Nephron progenitor cell (in vitro differentiated cells): ENCODE measurements around the gene CREG2.

ENCODE experiments used
- DNase-seq: peaks from one replicate; pipeline ENCODE4 v3.0.0; 2021
- H3K27ac Mint-ChIP-seq: 2 replicates; pipeline ENCODE4 v1.8.0; 2021; ENCODE audit warnings: mild to moderate bottlenecking, moderate library complexity, mixed read lengths
- H3K27me3 Mint-ChIP-seq: 2 replicates; pipeline ENCODE4 v1.8.0; 2021; ENCODE audit warnings: mild to moderate bottlenecking, low read depth, mixed read lengths; ENCODE audit not compliant: poor library complexity
- H3K36me3 Mint-ChIP-seq: 2 replicates; pipeline ENCODE4 v1.8.0; 2021; ENCODE audit warnings: low read depth, mixed read lengths
- H3K4me1 Mint-ChIP-seq: 2 replicates; pipeline ENCODE4 v1.8.0; 2021; ENCODE audit warnings: mixed read lengths
- H3K4me3 Mint-ChIP-seq: 2 replicates; pipeline ENCODE4 v1.8.0; 2021; ENCODE audit warnings: mild to moderate bottlenecking, moderate library complexity, mixed read lengths
- H3K9me3 Mint-ChIP-seq: 2 replicates; pipeline ENCODE4 v1.8.0; 2021; ENCODE audit warnings: mild to moderate bottlenecking, moderate library complexity, mixed read lengths
- CTCF ChIP-seq: fragments of 200-600 bp; sonication (generic); IDR thresholded peaks from 2 replicates; pipeline ENCODE4 v1.5.0; 2021; ENCODE audit warnings: antibody characterized with exemption

Gene CREG2

GRCh38 chr2:101420623-101421022 lies 33.3 kb upstream of the CREG2 start:
- H3K27ac Mint-ChIP-seq = no peak overlapping the region

GRCh38 chr2:101419096-101419663 lies 31.9 kb upstream of the CREG2 start:
- Mint-ChIP-seq H3K27me3 (peaks cover 22% of the 10 kb centered on the region), H3K4me3 (no peak overlapping the region)

More at GRCh38 chr2:101420623-101421022, 33.3 kb upstream of the CREG2 start:
- no peaks in the 10 kb centered on the region for H3K36me3 Mint-ChIP-seq
- TF ChIP-seq CTCF = no peak
- no peak for DNase-seq
- peaks cover 15% of the 10 kb centered on the region for H3K27me3 Mint-ChIP-seq
- no peak overlapping the region for H3K4me3 Mint-ChIP-seq
- peaks cover 13% of the 10 kb centered on the region for H3K4me1 Mint-ChIP-seq
- H3K9me3 Mint-ChIP-seq = no peaks in the 10 kb centered on the region

GRCh38 chr2:101418460-101419095 lies 31.3 kb upstream of the CREG2 start:
- peaks cover 23% of the 10 kb centered on the region for H3K27me3 Mint-ChIP-seq
- no peaks in the 10 kb centered on the region for H3K36me3 Mint-ChIP-seq
- TF ChIP-seq CTCF = no peak
- no peak overlapping the region for H3K4me3 Mint-ChIP-seq
- peaks cover 8% of the 10 kb centered on the region for H3K9me3 Mint-ChIP-seq
- peaks cover 16% of the 10 kb centered on the region for H3K4me1 Mint-ChIP-seq
- DNase-seq = no peak
- H3K27ac Mint-ChIP-seq = no peak overlapping the region

More at GRCh38 chr2:101419096-101419663, 31.9 kb upstream of the CREG2 start:
- H3K9me3 Mint-ChIP-seq = peaks cover 8% of the 10 kb centered on the region
- no peaks in the 10 kb centered on the region for H3K36me3 Mint-ChIP-seq
- H3K27ac Mint-ChIP-seq = no peak overlapping the region
- peak; percentile 64 for TF ChIP-seq CTCF
- H3K4me1 Mint-ChIP-seq = peaks cover 16% of the 10 kb centered on the region
- DNase-seq = peak; percentile 32

GRCh38 chr2:101416609-101417008 lies 29.3 kb upstream of the CREG2 start:
- H3K4me1 Mint-ChIP-seq = peaks cover 16% of the 10 kb centered on the region
- no peak for DNase-seq

GRCh38 chr2:101415884-101416283 lies 28.6 kb upstream of the CREG2 start:
- TF ChIP-seq CTCF = no peak
- H3K9me3 Mint-ChIP-seq = peaks cover 8% of the 10 kb centered on the region
- no peak overlapping the region for H3K27ac Mint-ChIP-seq
- H3K36me3 Mint-ChIP-seq = no peaks in the 10 kb centered on the region
- DNase-seq = no peak
- peaks cover 29% of the 10 kb centered on the region for H3K27me3 Mint-ChIP-seq
- H3K4me3 Mint-ChIP-seq = no peak overlapping the region
- peaks cover 16% of the 10 kb centered on the region for H3K4me1 Mint-ChIP-seq

More at GRCh38 chr2:101416609-101417008, 29.3 kb upstream of the CREG2 start:
- Mint-ChIP-seq H3K36me3 (no peaks in the 10 kb centered on the region), H3K27ac (no peak overlapping the region), H3K4me3 (no peak overlapping the region), H3K9me3 (peaks cover 8% of the 10 kb centered on the region), H3K27me3 (peaks cover 29% of the 10 kb centered on the region)
- TF ChIP-seq CTCF = no peak

GRCh38 chr2:101415220-101415619 lies 27.9 kb upstream of the CREG2 start:
- peaks cover 16% of the 10 kb centered on the region for H3K4me1 Mint-ChIP-seq
- peaks cover 28% of the 10 kb centered on the region for H3K27me3 Mint-ChIP-seq
- no peak overlapping the region for H3K4me3 Mint-ChIP-seq
- no peaks in the 10 kb centered on the region for H3K36me3 Mint-ChIP-seq
- H3K27ac Mint-ChIP-seq = no peak overlapping the region
- DNase-seq = no peak
- peaks cover 8% of the 10 kb centered on the region for H3K9me3 Mint-ChIP-seq
- no peak for TF ChIP-seq CTCF
